Iris pigment epithelial cell (primary cell): Measurements from ENCODE around the gene ATAD3C.
A peak's percentile ranks its signal among the peaks of the same experiment; 100 is the strongest.

ENCODE experiments used
- DNase-seq: peaks from one replicate; pipeline ENCODE4 v3.0.0-alpha.2; 2011; ENCODE audit warnings: low read depth

The ATAD3C gene

DNA sequence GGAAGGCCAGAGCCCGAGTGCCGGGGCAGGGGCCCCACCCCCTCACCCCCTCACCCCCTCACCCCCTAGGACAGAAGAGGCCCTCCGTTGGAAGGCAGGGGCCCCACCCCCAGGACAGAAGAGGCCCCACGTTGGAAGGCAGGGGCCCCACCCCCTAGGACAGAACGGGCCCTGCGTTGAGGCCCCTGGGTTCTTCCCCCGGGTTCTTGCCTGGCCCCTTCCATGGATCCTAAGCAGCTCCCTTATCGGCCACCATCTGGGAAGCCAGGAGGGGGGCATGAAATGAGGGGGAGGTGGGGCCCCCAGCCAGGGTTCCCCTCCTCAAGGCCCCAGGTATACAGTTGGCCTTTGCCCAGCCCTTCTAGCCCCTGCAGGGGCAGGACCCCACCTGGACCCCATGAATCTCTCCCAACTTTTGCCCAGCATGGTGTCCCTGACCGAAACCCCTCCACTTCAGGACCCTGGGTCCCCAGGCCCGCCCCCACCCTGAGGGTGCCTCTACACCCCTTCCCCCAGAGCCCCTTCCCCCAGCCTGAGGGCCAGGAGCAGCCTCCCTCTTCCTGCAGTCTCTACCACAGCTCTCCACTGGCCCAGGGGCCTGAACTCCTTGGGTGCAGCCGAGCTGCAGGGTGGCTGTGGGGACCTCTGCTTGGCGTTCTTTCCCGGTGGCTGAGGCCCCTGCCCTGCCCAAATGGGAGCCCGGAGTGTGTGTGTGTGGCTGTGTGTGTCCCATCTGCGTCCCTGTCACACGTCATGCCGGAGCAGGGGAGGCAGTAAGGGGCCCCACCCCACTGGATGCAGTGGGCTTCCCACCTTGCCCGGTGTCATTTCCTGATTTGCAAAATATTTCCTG is 18.3 kb upstream of the ATAD3C start:
- no peak for DNase-seq

- no peak for DNase-seq
Measured at GRCh38 chr1:1431845-1432273, 17.6 kb upstream of the ATAD3C start.

DNA sequence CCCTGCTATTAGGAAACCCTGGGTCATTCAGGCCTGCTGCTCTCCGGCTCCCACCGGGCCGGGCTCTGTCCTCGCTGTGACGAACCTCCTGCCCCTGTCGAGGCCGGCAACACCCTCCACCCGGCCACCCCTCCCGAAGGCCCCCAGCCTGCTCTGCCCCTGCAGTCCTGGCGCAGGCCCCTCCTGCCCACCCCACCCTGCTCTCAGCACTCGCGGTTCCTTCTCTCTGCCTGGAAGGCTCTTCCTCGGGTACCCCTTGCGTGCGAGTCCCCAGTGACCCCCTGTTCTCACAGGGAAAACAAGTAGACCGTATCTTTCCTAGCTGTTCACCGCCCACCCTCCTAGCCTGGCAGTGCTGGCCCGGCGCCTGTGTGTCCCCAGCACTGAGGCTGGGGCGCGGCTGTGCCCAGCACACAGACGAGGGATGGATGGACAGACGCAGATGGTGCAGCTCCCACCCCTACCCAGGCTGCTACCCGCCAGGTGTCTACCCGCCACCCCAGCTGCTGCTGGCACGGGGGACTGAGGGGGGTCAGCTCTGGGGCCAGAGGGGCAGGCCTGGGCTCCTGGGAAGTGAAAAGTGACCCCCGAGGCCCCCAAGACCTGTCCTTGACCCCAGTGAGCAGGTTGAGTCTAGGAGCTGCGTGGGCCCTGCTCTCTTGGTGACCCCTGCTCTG is 17.1 kb upstream of the ATAD3C start:
- DNase-seq, result no peak

DNA sequence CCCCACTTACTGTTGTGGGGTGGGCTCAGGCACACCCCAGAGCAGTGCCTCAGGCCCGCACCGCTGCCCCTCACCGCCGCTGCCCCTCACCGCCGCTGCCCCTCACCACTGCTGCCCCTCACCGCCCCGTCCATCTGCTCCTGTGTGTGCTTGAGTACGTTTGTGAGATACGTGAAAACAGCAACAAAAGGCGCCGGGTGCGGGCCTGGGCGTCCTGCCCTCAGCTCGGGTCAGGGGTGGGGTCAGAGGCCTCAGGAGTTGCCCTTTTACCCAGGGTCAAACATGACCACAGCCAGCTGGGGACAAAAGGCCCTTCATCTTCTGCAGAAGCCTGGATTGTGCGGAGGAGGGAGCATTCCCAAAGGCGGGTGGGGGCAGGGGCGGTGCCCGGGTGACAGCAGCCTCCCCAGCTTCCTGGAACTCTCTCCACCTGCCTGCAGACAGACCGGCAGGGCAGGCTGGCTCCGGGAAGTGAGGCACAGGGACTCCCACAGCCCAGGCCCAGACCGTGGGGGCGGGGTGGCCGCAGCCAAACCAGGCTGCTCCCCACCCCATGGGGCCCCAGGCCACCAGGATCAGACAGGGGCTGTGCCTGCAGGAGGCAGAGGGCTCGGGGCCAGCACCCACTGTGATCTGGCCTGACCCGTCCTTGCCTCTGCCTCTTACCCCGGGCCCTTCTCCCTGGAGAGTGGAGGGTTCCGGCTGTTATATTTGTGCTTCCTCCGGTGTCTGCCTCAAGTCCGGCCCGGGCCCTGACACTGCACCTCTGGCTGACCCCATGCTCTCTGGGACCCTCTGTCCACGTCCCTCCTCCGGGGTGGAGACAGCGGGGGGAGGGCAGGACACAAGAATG is 16.3 kb upstream of the ATAD3C start:
- DNase-seq, result no peak

- peak; percentile 46 for DNase-seq
Measured at GRCh38 chr1:1433804-1434130, 15.7 kb upstream of the ATAD3C start.

GRCh38 chr1:1434131-1434823 is 15.2 kb upstream of the ATAD3C start:
- no peak for DNase-seq

- no peak for DNase-seq
Measured at GRCh38 chr1:1434824-1435105, 14.7 kb upstream of the ATAD3C start.

DNA sequence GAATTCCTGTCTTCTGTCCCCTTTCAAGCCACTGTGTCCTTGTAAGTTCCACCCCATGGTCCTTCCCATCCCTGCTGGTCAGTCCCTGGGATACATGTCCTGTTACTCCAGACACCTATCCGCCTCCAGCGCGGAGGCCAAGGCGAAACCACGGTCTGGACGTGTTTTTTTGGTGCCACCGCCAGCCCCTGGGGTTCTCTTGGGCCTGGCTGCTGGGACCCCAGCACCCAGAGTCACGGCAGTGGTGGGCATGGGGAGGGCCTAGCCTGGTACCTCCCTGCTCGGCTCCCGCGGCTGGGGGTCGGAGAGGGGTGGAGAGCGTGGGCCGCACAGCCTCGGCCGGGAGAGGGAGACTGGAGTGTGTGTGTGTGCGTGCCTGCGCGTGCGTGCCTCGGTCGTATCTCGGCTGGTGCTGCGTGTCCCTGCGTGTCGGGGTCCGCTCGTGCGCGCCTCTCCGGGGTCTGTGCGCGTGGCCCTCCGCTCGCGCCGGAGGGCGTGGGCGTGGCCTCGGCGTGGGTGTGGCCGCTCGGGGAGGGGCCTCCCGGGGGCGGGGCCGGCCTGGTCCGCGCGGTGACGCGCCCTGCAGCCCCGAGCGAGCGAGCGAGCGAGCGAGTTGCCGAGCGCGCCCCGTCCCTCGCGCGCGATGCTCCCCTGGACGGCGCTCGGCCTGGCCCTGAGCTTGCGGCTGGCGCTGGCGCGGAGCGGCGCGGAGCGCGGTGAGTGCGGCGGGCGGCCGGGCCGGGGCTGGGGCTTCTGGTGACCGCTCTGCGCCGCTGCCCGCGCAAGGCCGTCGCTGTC is 14.2 kb upstream of the ATAD3C start, which contains the start of gene VWA1:
Gene VWA1, plus strand, starts transcription at position 585 of the 798 bp plus-strand sequence. Its CDS starts 59 bp downstream, at position 644.
- peak; percentile 67 for DNase-seq

GRCh38 chr1:1435911-1436629 is 13.4 kb upstream of the ATAD3C start:
- no peak for DNase-seq

- DNase-seq, result no peak
Measured at GRCh38 chr1:1436630-1437032, 12.9 kb upstream of the ATAD3C start.

GRCh38 chr1:1437033-1437903 is 12.2 kb upstream of the ATAD3C start:
- DNase-seq, result no peak

- DNase-seq, result no peak
Measured at GRCh38 chr1:1437904-1438376, 11.5 kb upstream of the ATAD3C start.

GRCh38 chr1:1438531-1439381 is 10.7 kb upstream of the ATAD3C start:
- no peak for DNase-seq

DNA sequence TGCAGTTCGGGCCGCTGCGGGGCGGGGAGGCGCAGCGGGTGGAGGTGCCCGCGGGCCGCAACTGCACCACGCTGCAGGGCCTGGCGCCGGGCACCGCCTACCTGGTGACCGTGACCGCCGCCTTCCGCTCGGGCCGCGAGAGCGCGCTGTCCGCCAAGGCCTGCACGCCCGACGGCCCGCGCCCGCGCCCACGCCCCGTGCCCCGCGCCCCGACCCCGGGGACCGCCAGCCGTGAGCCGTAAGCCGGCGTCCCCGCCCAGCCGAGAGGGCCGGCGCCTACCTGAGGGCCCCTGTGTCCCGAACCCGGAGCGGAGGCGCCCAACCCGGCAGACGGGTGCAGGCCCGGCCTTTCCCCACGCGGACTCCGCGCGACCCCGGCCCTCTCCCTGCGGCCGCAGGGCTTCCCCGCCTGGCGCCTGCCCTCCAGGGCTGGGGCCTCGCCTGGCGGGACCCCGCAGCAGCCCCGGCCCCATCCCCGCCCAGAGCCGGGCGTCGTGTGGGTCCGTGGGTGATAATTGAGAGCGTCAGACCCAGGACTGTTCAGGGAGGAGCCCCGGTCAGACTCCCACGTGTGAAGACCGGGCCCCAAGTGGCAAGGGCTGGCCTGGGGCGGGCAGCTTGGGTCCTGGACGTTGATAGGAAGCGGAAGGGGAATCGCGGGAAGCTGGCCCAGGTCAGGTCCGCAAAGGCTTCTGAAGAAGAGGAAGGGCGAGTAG is 9.8 kb upstream of the ATAD3C start:
- no peak for DNase-seq

- DNase-seq, result no peak
Measured at GRCh38 chr1:1440262-1441001, 9.1 kb upstream of the ATAD3C start.

GRCh38 chr1:1441002-1441888 is 8.2 kb upstream of the ATAD3C start:
- no peak for DNase-seq
